ENCODE data around the gene PAK5. TPM values are rescaled to one million over a fixed set of nuclear protein-coding genes. Genes with fewer than 3 reads are reported as not detected.

PAK5 gene
- total RNA-seq, 1 donor, result not detected

DNA sequence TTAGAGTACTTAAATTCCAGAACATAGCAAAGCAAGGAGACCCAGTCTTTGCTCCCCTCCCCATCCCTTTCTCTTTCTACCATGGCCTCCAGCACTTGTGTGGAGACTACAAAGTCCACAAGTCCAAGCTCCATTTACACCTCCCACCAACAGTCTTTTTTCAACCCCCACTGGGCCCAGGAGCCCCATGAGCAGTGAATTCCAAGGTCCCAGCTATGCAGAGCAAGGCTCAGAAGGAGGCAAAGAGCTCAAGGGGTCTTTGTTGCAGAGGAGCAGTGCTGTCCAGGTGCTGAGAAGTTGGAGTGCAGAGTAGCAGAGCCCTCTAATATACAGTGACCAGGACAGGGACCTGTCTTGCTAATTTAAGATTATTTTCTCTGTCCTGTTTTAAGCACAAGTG is 9.0 kb downstream of the PAK5 start:
- no peak overlapping the region for H3K4me3 ChIP-seq (ENCODE audit: low read depth, low read length)

GRCh38 chr20:9817654-9818053 is 21.2 kb downstream of the PAK5 start:
- no peak for DNase-seq (ENCODE audit: low read depth)

More for the DNA sequence above, 9.0 kb downstream of the PAK5 start:
- TF ChIP-seq, protein P1, sequence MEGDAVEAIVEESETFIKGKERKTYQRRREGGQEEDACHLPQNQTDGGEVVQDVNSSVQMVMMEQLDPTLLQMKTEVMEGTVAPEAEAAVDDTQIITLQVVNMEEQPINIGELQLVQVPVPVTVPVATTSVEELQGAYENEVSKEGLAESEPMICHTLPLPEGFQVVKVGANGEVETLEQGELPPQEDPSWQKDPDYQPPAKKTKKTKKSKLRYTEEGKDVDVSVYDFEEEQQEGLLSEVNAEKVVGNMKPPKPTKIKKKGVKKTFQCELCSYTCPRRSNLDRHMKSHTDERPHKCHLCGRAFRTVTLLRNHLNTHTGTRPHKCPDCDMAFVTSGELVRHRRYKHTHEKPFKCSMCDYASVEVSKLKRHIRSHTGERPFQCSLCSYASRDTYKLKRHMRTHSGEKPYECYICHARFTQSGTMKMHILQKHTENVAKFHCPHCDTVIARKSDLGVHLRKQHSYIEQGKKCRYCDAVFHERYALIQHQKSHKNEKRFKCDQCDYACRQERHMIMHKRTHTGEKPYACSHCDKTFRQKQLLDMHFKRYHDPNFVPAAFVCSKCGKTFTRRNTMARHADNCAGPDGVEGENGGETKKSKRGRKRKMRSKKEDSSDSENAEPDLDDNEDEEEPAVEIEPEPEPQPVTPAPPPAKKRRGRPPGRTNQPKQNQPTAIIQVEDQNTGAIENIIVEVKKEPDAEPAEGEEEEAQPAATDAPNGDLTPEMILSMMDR (IDR thresholded peaks at IDR 0.05; ENCODE audit: insufficient read depth, low read length), result no peak
- DNase-seq (ENCODE audit: low read depth), result no peak

DNA sequence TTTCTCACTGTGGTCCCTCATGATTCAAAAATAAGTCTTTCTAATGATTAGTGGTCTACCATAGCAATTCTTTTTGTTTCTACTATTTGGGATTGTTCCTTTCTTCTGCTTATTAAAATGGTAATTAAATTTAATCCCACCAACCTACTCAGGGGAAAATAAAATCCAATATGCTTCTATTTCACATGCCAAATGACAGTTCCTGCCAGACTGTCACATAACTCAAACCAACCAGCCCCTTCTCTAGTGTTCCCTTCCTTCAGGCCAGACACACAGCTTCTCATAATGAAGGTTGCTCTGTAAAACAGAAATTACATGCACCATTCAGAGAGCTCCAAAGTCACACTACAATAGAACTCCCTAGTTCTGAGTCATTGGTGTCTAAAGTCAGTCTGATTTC is 23.2 kb downstream of the PAK5 start:
- TF ChIP-seq, protein P1 (IDR thresholded peaks at IDR 0.05; ENCODE audit: insufficient read depth, low read length), result no peak
- no peak for DNase-seq (ENCODE audit: low read depth)
- no peak overlapping the region for H3K4me3 ChIP-seq (ENCODE audit: low read depth, low read length)

More at GRCh38 chr20:9817654-9818053, 21.2 kb downstream of the PAK5 start:
- no peak overlapping the region for H3K4me3 ChIP-seq (ENCODE audit: low read depth, low read length)
- TF ChIP-seq, protein P1 (IDR thresholded peaks at IDR 0.05; ENCODE audit: insufficient read depth, low read length), result no peak

GRCh38 chr20:9810738-9811137 is 28.1 kb downstream of the PAK5 start:
- DNase-seq (ENCODE audit: low read depth), result no peak
- H3K4me3 ChIP-seq (ENCODE audit: low read depth, low read length), result no peak overlapping the region
- TF ChIP-seq, protein P1 (IDR thresholded peaks at IDR 0.05; ENCODE audit: insufficient read depth, low read length), result no peak

DNA sequence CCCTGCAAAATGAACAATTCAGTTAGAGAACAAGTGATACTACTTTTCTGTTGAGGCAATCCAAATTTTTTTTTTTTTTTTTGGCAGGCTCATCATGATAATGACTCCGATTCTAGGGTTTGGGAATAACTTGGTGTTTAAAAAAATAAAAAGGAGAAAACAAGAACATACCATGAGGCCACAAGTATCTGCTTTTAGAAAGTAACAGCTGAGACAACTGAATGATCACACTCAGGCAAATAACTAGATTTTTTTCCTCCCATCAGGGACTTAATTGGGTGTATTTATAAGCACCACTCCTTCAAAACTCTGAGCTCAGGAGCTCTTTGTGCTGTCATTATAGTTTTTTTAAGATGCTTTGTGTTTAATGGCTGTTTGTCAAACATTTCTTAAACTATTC is 29.6 kb downstream of the PAK5 start:
- DNase-seq (ENCODE audit: low read depth), result no peak
- TF ChIP-seq, protein P1 (IDR thresholded peaks at IDR 0.05; ENCODE audit: insufficient read depth, low read length), result no peak
- no peak overlapping the region for H3K4me3 ChIP-seq (ENCODE audit: low read depth, low read length)

- no peak overlapping the region for H3K4me3 ChIP-seq (ENCODE audit: low read depth, low read length)
- DNase-seq (ENCODE audit: low read depth), result no peak
- TF ChIP-seq, protein P1 (IDR thresholded peaks at IDR 0.05; ENCODE audit: insufficient read depth, low read length), result no peak
Observed at GRCh38 chr20:9808166-9808565, 30.7 kb downstream of the PAK5 start.

DNA sequence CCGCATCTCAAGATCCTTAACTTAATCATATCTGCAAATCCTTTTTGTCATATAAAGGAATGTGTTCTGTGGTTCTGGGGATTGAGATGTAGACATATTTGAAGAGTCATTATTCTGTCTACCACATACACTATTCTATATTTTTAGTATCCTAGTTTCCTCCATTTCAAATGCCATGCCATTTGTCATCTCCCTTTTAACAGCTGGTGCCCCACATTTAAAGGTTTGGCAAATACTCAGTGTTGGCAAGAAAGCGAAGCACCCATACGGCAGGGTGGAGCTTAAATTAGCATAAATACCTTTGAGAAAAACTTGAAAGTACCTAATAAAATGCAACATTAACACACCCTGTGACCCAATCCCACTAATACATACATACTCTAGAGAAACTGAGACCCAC is 31.7 kb downstream of the PAK5 start:
- no peak overlapping the region for H3K4me3 ChIP-seq (ENCODE audit: low read depth, low read length)
- TF ChIP-seq, protein P1 (IDR thresholded peaks at IDR 0.05; ENCODE audit: insufficient read depth, low read length), result no peak
- no peak for DNase-seq (ENCODE audit: low read depth)

Measured in fibroblast of the aortic adventitia (primary cell).